Uterus (tissue), 2 donors: ENCODE data around the gene SMOC2.

Experiments used
- POLR2A ChIP-seq, 2 donors: fragments of 450-650 bp; IDR thresholded peaks; one replicate each; pipeline ENCODE4 v1.6.1; 2016; ENCODE audit warnings: antibody characterized with exemption in 2 of 2, mild to moderate bottlenecking in 1 of 2, moderate library complexity in 1 of 2
- TF ChIP-seq, protein P1 (sequence below), 4 experiments: fragments of 200-600 bp in 2 of 4; fragments of 450-650 bp in 2 of 4; sonication (generic) in 2 of 4; IDR thresholded peaks; one replicate each; pipeline ENCODE4 v1.5.1; 2016 to 2019; ENCODE audit warnings: antibody characterized with exemption in 4 of 4, mild to moderate bottlenecking in 2 of 4, moderate library complexity in 1 of 4

- TF ChIP-seq, protein P1, sequence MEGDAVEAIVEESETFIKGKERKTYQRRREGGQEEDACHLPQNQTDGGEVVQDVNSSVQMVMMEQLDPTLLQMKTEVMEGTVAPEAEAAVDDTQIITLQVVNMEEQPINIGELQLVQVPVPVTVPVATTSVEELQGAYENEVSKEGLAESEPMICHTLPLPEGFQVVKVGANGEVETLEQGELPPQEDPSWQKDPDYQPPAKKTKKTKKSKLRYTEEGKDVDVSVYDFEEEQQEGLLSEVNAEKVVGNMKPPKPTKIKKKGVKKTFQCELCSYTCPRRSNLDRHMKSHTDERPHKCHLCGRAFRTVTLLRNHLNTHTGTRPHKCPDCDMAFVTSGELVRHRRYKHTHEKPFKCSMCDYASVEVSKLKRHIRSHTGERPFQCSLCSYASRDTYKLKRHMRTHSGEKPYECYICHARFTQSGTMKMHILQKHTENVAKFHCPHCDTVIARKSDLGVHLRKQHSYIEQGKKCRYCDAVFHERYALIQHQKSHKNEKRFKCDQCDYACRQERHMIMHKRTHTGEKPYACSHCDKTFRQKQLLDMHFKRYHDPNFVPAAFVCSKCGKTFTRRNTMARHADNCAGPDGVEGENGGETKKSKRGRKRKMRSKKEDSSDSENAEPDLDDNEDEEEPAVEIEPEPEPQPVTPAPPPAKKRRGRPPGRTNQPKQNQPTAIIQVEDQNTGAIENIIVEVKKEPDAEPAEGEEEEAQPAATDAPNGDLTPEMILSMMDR (IDR thresholded peaks at IDR 0.05): no peak
- TF ChIP-seq POLR2A (IDR thresholded peaks at IDR 0.05): no peak
Observed at GRCh38 chr6:168628732-168629245, 187.8 kb downstream of the SMOC2 start.
